ENCODE measurements around the gene NOC3L.

GRCh38 chr10:94286901-94287300, 75.8 kb downstream of the NOC3L start:
- TF ChIP-seq, protein P1, sequence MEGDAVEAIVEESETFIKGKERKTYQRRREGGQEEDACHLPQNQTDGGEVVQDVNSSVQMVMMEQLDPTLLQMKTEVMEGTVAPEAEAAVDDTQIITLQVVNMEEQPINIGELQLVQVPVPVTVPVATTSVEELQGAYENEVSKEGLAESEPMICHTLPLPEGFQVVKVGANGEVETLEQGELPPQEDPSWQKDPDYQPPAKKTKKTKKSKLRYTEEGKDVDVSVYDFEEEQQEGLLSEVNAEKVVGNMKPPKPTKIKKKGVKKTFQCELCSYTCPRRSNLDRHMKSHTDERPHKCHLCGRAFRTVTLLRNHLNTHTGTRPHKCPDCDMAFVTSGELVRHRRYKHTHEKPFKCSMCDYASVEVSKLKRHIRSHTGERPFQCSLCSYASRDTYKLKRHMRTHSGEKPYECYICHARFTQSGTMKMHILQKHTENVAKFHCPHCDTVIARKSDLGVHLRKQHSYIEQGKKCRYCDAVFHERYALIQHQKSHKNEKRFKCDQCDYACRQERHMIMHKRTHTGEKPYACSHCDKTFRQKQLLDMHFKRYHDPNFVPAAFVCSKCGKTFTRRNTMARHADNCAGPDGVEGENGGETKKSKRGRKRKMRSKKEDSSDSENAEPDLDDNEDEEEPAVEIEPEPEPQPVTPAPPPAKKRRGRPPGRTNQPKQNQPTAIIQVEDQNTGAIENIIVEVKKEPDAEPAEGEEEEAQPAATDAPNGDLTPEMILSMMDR (IDR thresholded peaks at IDR 0.05), result no peak
- TF ChIP-seq POLR2A (IDR thresholded peaks at IDR 0.05), result no peak

All from prostate gland (tissue), 2 donors.